ENCODE results near the gene SCMH1.
"Not testable (repeated sequence)": the region's sequence is repeated elsewhere in the genome, so short reads cannot be mapped to it uniquely, and the experiment has no call there.

DNA sequence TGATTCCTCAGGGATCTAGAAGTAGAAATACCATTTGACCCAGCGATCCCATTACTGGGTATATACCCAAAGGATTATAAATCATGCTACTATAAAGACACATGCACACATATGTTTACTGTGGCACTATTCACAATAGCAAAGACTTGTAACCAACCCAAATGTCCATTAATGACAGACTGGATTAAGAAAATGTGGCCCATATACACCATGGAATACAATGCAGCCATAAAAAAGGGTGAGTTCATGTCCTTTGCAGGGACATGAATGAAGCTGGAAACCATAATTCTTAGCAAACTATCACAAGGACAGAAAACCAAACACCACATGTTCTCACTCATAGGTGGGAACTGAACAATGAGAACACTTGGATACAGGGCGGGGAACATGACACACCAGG is 30.5 kb downstream of the SCMH1 start:
- TF ChIP-seq, protein P1, sequence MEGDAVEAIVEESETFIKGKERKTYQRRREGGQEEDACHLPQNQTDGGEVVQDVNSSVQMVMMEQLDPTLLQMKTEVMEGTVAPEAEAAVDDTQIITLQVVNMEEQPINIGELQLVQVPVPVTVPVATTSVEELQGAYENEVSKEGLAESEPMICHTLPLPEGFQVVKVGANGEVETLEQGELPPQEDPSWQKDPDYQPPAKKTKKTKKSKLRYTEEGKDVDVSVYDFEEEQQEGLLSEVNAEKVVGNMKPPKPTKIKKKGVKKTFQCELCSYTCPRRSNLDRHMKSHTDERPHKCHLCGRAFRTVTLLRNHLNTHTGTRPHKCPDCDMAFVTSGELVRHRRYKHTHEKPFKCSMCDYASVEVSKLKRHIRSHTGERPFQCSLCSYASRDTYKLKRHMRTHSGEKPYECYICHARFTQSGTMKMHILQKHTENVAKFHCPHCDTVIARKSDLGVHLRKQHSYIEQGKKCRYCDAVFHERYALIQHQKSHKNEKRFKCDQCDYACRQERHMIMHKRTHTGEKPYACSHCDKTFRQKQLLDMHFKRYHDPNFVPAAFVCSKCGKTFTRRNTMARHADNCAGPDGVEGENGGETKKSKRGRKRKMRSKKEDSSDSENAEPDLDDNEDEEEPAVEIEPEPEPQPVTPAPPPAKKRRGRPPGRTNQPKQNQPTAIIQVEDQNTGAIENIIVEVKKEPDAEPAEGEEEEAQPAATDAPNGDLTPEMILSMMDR (IDR thresholded peaks at IDR 0.05): not testable (repeated sequence)
- not testable (repeated sequence) for TF ChIP-seq POLR2A (IDR thresholded peaks at IDR 0.05)
